KG1 (cell line): ENCODE measurements around the gene NPPC.
A peak's percentile ranks its signal among the peaks of the same experiment; 100 is the strongest.
"Not testable (repeated sequence)": the region's sequence is repeated elsewhere in the genome, so short reads cannot be mapped to it uniquely, and the experiment has no call there.

Experiments
- DNase-seq: peaks from one replicate; lab custom pipeline; 2025; lab: John Stamatoyannopoulos, UW

Gene NPPC

GRCh38 chr2:231926180-231926741 is at the start of gene NPPC:
TSS of gene NPPC (minus strand) at chr2:231926396. CDS start at chr2:231926249, 147 bp downstream.
- DNase-seq: peak; percentile 45

- DNase-seq: no peak
Observed at GRCh38 chr2:231975001-231975400, 48.8 kb upstream of the NPPC start.

DNA sequence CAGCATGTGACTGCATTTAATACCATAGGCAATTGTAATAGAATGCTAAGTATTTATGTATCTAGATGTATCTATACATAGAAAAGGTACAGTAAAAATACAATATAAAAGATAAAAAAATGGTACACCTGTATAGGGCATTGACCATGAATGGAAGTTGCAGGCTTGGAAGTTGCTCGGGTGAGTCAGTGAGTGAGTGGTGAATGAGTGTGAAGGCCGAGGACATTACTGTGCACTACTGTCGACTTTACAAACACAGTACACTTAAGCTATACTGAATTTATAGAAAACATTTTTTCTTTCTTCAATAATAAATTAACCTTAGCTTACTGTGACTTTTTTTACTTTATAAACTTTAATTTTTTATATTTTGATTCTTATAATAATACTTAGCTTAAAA is 44.3 kb upstream of the NPPC start:
- DNase-seq: no peak

- DNase-seq: no peak
Observed at GRCh38 chr2:231968820-231969219, 42.6 kb upstream of the NPPC start.

- DNase-seq: no peak
Observed at GRCh38 chr2:231966886-231967285, 40.7 kb upstream of the NPPC start.

DNA sequence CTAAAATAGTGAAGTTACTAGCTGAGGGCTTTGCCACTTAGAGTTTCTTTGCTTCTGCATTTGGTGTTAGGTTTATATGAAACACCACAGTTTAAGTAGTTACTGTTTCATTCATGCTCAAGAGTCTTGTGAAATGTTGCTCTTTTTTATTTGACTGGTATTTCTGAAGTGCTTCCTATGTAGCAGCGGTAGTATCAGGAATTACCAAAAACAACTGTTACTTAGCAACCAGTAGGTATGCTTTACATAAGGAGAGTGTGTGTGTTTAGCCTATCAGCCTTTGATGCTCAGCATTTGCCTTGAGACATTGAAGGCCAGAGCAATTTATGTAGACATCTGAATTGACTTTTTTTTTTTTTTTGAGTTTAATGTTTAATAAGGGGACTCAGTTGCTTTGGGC is 38.9 kb upstream of the NPPC start:
- DNase-seq: no peak

- DNase-seq: peak; percentile 85
Observed at GRCh38 chr2:231961349-231962166, 35.4 kb upstream of the NPPC start, which contains the start of gene DIS3L2. TSS of gene DIS3L2 (plus strand) at chr2:231961713. CDS start at chr2:232014928, 53,215 bp downstream.

GRCh38 chr2:231960810-231961348 is 34.7 kb upstream of the NPPC start:
- no peak for DNase-seq

DNA sequence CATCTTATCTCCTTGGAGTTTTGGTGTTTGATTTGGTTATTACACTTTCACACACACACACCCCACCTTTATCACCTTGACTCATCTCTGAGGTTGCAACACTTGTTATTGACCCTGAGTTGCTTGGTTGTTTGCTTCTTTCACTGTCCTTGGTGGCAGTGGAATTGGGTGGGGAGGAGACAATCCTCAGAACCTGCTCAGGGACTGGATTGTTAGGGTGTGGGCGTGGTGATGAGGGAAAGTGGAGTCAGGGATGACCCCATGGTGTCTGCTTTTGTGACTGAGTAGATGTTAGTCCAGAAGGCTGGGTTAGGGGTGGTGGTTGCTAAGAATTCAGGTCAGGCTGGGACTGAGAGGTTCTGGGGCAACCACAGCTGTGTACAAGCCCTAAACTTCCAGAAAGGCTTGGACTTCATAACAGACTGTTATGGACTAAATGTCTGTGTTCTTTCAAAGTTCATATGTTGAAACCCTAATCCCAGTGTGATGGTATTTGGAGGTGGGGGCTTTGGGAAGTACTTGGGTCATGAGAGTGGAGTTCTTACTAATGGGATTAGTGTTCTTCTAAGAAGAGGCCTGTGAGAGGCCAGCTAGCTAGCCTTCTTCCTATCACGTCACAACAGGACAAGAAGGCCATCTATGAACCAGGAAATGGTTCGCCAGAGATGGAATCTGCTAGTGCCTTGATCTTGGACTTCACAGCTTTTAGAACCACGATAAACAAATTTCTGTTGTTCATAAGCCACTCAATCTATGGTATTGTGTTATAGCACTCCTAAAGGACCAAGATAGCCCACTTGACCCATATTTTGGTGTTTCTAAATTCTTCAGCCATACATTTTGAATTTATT is 31.9 kb upstream of the NPPC start:
- no peak for DNase-seq

GRCh38 chr2:231955758-231956472 is 29.7 kb upstream of the NPPC start:
- DNase-seq: no peak

DNA sequence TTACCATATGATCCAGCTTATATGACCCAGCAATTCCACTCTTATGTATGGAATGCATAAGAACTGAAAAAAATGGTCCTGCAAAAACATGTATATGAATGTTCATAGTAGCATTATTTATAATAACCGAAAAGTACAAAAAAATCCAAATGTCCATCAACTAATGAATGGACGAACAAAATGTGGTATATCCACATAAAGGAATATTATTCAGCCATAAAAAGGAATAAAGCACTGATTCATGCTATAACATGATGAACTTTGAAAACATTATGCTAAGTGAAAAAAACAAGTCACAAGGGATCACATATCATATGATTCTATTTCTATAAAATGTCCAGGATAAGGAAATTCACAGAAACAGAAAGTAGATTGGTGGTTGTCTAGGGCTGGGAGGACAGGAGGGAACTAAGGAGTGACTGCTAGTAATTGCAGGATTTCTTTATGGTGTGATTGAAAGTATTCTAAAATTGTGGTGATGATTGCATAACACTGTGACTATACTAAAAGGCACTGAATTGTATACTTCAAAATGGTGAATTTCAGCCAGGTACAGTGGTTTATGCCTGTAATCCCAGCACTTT is 25.3 kb upstream of the NPPC start:
- no peak for DNase-seq

DNA sequence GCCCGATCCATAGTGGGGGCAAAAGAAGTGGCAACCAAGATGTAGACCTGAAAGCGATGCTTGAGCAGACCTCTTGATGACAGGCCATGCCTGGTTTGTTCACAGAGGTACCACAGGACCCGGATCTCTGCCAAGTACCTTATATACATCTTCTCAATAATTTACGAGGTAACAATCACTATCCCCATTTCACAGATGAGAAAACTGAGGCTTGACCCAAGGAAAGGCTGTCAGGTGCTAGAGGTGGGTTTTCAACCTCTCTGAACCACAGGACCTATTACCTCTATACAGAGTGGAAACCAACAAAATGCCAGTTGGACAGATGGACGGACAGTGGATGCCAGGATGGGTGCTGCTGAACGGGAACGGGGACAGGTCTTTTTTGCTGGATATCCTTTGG is 21.5 kb upstream of the NPPC start:
- DNase-seq: no peak

- not testable (repeated sequence) for DNase-seq
Observed at GRCh38 chr2:231947112-231947511, 20.9 kb upstream of the NPPC start.

- no peak for DNase-seq
Observed at GRCh38 chr2:231946241-231946814, 20.1 kb upstream of the NPPC start.

DNA sequence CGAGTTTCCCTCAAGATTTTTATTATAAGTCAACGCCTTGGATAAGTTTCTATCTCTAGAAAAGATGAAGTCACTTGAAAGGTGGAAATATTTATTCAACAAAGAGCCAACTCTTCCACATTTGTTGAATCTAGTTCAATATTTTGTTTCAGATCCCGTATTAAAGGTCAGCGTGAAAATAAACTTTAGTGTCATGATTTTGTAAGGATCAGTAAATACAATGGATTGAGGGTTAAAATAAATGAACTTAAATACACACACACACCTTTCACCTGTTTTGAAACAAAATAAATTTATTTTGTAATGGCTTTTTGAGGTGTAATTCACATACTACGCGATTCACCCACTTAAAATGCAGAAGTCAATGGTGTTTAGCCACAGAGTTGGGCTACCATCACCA is 16.0 kb upstream of the NPPC start:
- DNase-seq: no peak

GRCh38 chr2:231941673-231942072 is 15.5 kb upstream of the NPPC start:
- DNase-seq: no peak

GRCh38 chr2:231940795-231941194 is 14.6 kb upstream of the NPPC start:
- no peak for DNase-seq

GRCh38 chr2:231939022-231939421 is 12.8 kb upstream of the NPPC start:
- DNase-seq: no peak

- DNase-seq: no peak
Observed at GRCh38 chr2:231937057-231937456, 10.9 kb upstream of the NPPC start.

DNA sequence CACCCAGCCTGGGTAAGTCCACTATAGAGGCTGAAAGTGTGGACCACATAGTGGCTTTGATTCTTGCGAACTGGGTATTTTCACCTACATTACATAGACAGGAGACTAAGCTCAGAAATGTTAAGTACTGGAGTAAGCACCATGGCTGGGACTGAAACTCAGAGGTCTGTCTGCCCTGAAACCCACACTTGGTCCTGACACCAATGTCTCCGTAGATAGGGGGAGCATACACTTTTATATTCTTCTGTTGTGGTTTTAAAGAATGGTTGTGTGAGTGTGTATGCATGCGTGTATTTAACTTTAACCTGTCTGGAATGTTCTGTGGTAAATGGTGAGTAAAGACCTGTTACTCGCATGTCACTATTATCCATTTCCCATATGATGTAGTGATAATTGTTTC is 10.3 kb upstream of the NPPC start:
- DNase-seq: no peak

DNA sequence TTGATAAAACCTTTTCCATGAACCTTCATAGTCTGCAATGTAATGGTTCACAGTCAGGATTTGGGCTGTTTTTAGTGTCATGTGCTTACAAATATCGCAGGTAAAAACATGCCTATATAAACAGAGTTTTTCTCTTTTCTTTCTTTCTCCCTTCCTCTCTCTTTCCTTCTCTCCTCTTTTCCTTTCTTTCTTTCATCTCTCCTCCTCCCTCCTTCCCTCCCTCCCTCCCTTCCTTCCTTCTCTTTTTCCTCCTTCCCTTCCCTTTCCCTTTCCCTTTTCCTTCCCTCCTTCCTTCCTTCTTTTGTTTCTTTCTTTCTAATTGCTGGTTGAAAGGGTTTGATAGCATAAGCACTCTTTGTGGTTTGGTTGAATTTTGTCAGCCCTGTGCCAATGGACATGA is 9.6 kb upstream of the NPPC start:
- DNase-seq: no peak
